AG04450 (cell line): ENCODE data around the gene FTCDNL1. TPM values are rescaled to one million over a fixed set of nuclear protein-coding genes. Genes with fewer than 3 reads are reported as not detected.

Experiments used
- CTCF ChIA-PET: fragments of 300-600, 350-600 bp; formaldehyde crosslinking; extraction: SDS; loops from one replicate; lab custom pipeline; 2022; ENCODE audit warnings: antibody characterized with exemption, inconsistent platforms; lab: Charles Lee
- POLR2A ChIA-PET: fragments of 350-600 bp; formaldehyde crosslinking; extraction: SDS; loops from one replicate; lab custom pipeline; 2021; ENCODE audit warnings: antibody characterized with exemption, inconsistent platforms; lab: Yijun Ruan, JAX
- DNase-seq: peaks from one replicate; pipeline ENCODE4 v3.0.0-alpha.2; 2011; ENCODE audit warnings: low read depth, low spot score
- H3K27ac ChIP-seq: one replicate; pipeline ENCODE4 v1.5.1; 2012; ENCODE audit warnings: low read depth, low read length, control low read depth
- H3K27me3 ChIP-seq: one replicate; pipeline ENCODE4 v1.6.0; 2012; ENCODE audit warnings: low read length; ENCODE audit not compliant: control insufficient read depth, insufficient read depth
- H3K4me3 ChIP-seq: 2 replicates; pipeline ENCODE4 v1.5.1; 2011; ENCODE audit warnings: mild to moderate bottlenecking, low read depth, low read length, control low read depth
- H3K9me3 ChIP-seq: 2 replicates; pipeline ENCODE4 v1.5.1; 2012; ENCODE audit warnings: low read length; ENCODE audit not compliant: control insufficient read depth, insufficient read depth
- CTCF ChIP-seq: IDR thresholded peaks from 2 replicates; pipeline ENCODE4 v1.5.1; 2011; ENCODE audit warnings: low read depth, low read length, control low read depth, inconsistent platforms
- polyA plus RNA-seq: library from polyadenylated mRNA; depleted of rRNA; stranded (reverse); fragments of >200 nt; gene quantifications from 2 replicates; pipeline ENCODE4 v1.2.3, GENCODE V29; 2011

Gene FTCDNL1
- polyA plus RNA-seq, 1 experiment = 0.10 TPM

DNA sequence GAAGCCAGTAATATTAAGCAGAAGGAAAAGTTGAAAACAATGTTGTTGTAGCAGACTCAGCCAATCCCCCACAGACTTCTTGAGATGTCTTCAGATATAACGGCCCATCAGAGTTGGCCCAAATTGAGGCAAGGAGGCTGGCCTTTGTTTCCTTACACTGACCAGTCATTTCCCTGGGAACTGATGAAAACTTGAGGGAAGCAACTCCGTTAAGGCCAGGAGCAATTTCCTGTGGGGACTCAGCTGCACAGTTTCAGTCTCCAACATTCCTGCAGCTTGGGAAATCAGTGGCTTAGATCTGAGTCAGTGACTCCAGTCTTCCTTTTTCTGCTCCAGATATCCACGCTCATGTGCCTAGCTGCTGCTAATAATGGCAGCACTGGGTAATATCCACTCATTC is 75.7 kb downstream of the FTCDNL1 start:
- CTCF ChIA-PET = no interaction called here
- Histone ChIP-seq H3K4me3 (no peak overlapping the region), H3K27ac (no peak overlapping the region), H3K9me3 (no peaks in the 10 kb centered on the region), H3K27me3 (no peaks in the 10 kb centered on the region)
- POLR2A ChIA-PET = no interaction called here
- no peak for DNase-seq
- no peak for TF ChIP-seq CTCF

GRCh38 chr2:199772035-199772976 is 78.7 kb downstream of the FTCDNL1 start:
- H3K27me3 ChIP-seq = no peaks in the 10 kb centered on the region
- H3K27ac ChIP-seq = no peak overlapping the region
- DNase-seq = no peak
- H3K4me3 ChIP-seq = no peak overlapping the region
- no peaks in the 10 kb centered on the region for H3K9me3 ChIP-seq
- no peak for TF ChIP-seq CTCF
- ChIA-PET CTCF (no interaction called here), POLR2A (no interaction called here)

DNA sequence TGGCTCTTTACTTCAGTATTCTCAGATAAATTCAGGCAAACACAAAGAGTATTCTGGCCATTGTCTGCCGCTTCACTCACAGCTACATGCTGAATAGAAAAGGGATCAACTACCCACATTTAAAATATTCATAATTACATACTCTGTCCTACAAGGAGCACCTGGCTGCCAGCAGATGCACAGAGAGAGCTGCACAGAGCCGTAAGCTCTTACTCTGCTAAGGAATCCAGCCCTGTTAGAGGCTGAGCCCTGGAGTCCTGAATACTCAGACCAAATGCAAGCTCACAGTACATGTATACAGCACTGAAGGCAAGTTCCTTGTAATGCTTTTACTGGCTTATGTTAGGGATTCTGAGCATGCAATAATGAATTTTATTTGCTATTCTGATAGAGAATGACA is 80.3 kb downstream of the FTCDNL1 start:
- no peak for DNase-seq

GRCh38 chr2:199765646-199766045 is 85.3 kb downstream of the FTCDNL1 start:
- H3K4me3 ChIP-seq = no peak overlapping the region
- no peaks in the 10 kb centered on the region for H3K27me3 ChIP-seq
- TF ChIP-seq CTCF = no peak
- DNase-seq = no peak
- POLR2A ChIA-PET = no interaction called here
- H3K27ac ChIP-seq = no peak overlapping the region
- CTCF ChIA-PET = interaction anchor here (1.3 kb wide), 1 partner anchor 25 kb away, joined by 4 read pairs; no protein-coding TSS in a partner anchor
- no peaks in the 10 kb centered on the region for H3K9me3 ChIP-seq

More for the DNA sequence above, 80.3 kb downstream of the FTCDNL1 start:
- no peaks in the 10 kb centered on the region for H3K27me3 ChIP-seq
- ChIA-PET CTCF (no interaction called here), POLR2A (no interaction called here)
- no peak for TF ChIP-seq CTCF
- no peak overlapping the region for H3K4me3 ChIP-seq
- no peak overlapping the region for H3K27ac ChIP-seq
- H3K9me3 ChIP-seq = no peaks in the 10 kb centered on the region

DNA sequence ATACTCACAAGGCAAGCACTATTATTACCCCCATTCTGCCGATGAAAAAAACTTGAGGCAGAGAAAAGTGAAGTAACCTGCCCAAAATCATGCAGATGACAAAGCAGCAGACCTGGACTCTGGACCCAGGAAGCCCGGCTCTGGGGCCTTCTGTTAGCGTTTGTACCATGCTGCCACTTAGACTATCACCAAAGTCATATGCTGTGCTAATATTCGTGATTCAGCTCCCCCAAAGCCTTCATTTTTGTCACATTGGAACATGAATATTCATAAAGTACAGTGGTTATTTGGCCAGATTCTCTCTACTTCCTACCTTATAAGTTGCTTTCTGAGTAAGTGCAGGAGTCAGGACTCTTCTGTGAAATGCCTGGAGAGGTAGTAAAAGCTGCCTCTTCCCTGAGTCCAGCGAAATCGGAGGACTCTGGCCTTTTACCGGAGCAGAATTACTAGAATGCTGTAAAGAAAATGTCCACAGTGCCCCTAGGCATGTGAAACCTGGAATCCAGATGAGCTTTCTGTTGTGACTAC is 86.7 kb downstream of the FTCDNL1 start:
- no peaks in the 10 kb centered on the region for H3K27me3 ChIP-seq
- CTCF ChIA-PET = interaction anchor here (0.5 kb wide), 1 partner anchor 373 kb away, joined by 3 read pairs; no protein-coding TSS in a partner anchor
- no peak overlapping the region for H3K27ac ChIP-seq
- H3K9me3 ChIP-seq = no peaks in the 10 kb centered on the region
- no peak for DNase-seq
- POLR2A ChIA-PET = no interaction called here
- no peak for TF ChIP-seq CTCF
- H3K4me3 ChIP-seq = no peak overlapping the region
